ENCODE data around the gene STRIT1. TPM values are rescaled to one million over a fixed set of nuclear protein-coding genes. Genes with fewer than 3 reads are reported as not detected.

The STRIT1 gene
- total RNA-seq, 1 donor from 2014 or later = not detected

DNA sequence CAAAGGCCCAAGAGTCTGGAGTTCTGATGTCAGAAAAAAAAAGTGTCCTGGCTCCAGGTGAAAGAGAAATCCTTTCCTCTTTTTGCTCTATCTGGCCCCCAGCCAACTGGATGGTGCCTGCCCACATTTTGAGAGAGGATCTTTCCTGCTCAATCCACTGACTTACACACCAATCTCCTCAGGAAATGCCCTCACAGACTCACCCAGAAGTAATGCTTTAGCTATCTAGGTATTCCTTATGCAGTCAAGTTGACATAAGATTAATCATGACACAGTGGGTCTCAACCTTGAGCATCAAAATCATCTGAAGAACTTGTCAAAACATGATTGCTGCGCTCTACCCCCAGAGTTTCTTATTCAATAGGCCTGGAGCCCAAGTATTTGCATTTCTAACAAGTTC lies 31.2 kb downstream of the STRIT1 start:
- Mint-ChIP-seq H3K4me1 (ENCODE audit: low read depth) (peaks cover 2% of the 10 kb centered on the region), H3K27me3 (no peaks in the 10 kb centered on the region), H3K4me3 (ENCODE audit: low read depth) (no peak overlapping the region), H3K9me3 (ENCODE audit: low read depth) (no peaks in the 10 kb centered on the region), H3K36me3 (ENCODE audit: insufficient read depth) (no peaks in the 10 kb centered on the region), H3K27ac (no peak overlapping the region)
- TF ChIP-seq, protein P1, sequence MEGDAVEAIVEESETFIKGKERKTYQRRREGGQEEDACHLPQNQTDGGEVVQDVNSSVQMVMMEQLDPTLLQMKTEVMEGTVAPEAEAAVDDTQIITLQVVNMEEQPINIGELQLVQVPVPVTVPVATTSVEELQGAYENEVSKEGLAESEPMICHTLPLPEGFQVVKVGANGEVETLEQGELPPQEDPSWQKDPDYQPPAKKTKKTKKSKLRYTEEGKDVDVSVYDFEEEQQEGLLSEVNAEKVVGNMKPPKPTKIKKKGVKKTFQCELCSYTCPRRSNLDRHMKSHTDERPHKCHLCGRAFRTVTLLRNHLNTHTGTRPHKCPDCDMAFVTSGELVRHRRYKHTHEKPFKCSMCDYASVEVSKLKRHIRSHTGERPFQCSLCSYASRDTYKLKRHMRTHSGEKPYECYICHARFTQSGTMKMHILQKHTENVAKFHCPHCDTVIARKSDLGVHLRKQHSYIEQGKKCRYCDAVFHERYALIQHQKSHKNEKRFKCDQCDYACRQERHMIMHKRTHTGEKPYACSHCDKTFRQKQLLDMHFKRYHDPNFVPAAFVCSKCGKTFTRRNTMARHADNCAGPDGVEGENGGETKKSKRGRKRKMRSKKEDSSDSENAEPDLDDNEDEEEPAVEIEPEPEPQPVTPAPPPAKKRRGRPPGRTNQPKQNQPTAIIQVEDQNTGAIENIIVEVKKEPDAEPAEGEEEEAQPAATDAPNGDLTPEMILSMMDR (IDR thresholded peaks at IDR 0.05; ENCODE audit: unreplicated experiment) = no peak
- DNase-seq (ENCODE audit: low spot score, unreplicated experiment) = no peak

GRCh38 chr3:155254445-155254844 lies 39.0 kb downstream of the STRIT1 start:
- Mint-ChIP-seq H3K4me1 (ENCODE audit: low read depth) (no peaks in the 10 kb centered on the region), H3K9me3 (ENCODE audit: low read depth) (no peaks in the 10 kb centered on the region), H3K27me3 (no peaks in the 10 kb centered on the region), H3K36me3 (ENCODE audit: insufficient read depth) (no peaks in the 10 kb centered on the region), H3K4me3 (ENCODE audit: low read depth) (no peak overlapping the region), H3K27ac (no peak overlapping the region)
- no peak for DNase-seq (ENCODE audit: low spot score, unreplicated experiment)
- TF ChIP-seq, protein P1 (IDR thresholded peaks at IDR 0.05; ENCODE audit: unreplicated experiment) = no peak

- Mint-ChIP-seq H3K4me1 (ENCODE audit: low read depth) (no peaks in the 10 kb centered on the region), H3K4me3 (ENCODE audit: low read depth) (no peak overlapping the region), H3K27me3 (no peaks in the 10 kb centered on the region), H3K27ac (no peak overlapping the region), H3K36me3 (ENCODE audit: insufficient read depth) (no peaks in the 10 kb centered on the region), H3K9me3 (ENCODE audit: low read depth) (no peaks in the 10 kb centered on the region)
- no peak for DNase-seq (ENCODE audit: low spot score, unreplicated experiment)
- TF ChIP-seq, protein P1 (IDR thresholded peaks at IDR 0.05; ENCODE audit: unreplicated experiment) = no peak
These were observed 40.9 kb downstream of the STRIT1 start for GRCh38 chr3:155252535-155252934.

GRCh38 chr3:155252021-155252420 lies 41.5 kb downstream of the STRIT1 start:
- no peaks in the 10 kb centered on the region for H3K27me3 Mint-ChIP-seq
- H3K36me3 Mint-ChIP-seq (ENCODE audit: insufficient read depth) = no peaks in the 10 kb centered on the region
- no peak overlapping the region for H3K27ac Mint-ChIP-seq

DNA sequence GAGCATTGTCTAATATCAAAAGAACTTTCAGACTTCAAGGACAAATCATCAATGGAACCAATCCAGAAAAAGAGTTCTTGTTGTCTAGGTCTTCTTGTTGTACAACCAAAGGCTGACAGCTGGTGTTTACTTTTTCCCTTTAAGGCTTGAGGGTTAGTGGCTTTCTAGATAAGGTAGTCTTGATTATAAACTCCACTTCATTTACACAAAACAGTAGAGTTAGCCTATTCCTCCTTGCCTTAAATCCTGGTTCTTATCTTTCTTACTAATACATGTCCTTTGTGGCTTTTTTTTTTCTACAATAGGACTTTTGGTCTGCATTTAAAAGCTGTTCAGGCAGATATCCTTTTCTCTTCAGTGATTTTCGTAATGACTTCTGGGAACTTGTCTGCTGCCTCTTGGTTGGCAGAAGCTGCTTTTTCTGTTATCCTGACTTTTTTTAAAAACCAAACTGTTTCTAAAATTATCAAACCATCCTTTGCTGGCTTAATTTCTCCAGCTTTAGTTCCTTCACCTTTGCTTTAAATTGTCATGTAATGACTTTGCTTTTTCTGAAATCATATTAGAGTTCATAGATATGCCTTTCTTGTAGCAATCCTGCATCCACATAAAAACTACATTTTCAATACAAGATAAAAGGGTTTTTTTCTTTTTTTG lies 44.8 kb downstream of the STRIT1 start:
- H3K27ac Mint-ChIP-seq = no peak overlapping the region

More at GRCh38 chr3:155252021-155252420, 41.5 kb downstream of the STRIT1 start:
- TF ChIP-seq, protein P1 (IDR thresholded peaks at IDR 0.05; ENCODE audit: unreplicated experiment) = no peak
- no peaks in the 10 kb centered on the region for H3K4me1 Mint-ChIP-seq (ENCODE audit: low read depth)
- DNase-seq (ENCODE audit: low spot score, unreplicated experiment) = no peak
- no peaks in the 10 kb centered on the region for H3K9me3 Mint-ChIP-seq (ENCODE audit: low read depth)
- no peak overlapping the region for H3K4me3 Mint-ChIP-seq (ENCODE audit: low read depth)

More for the DNA sequence above, 44.8 kb downstream of the STRIT1 start:
- TF ChIP-seq, protein P1 (IDR thresholded peaks at IDR 0.05; ENCODE audit: unreplicated experiment) = no peak
- Mint-ChIP-seq H3K27me3 (no peaks in the 10 kb centered on the region), H3K36me3 (ENCODE audit: insufficient read depth) (no peaks in the 10 kb centered on the region), H3K4me3 (ENCODE audit: low read depth) (no peak overlapping the region), H3K9me3 (ENCODE audit: low read depth) (no peaks in the 10 kb centered on the region), H3K4me1 (ENCODE audit: low read depth) (no peaks in the 10 kb centered on the region)
- no peak for DNase-seq (ENCODE audit: low spot score, unreplicated experiment)
